Upper lobe of left lung (tissue), 6 donors: ENCODE measurements around the gene CA10. TPM values are rescaled to one million over a fixed set of nuclear protein-coding genes. Genes with fewer than 3 reads are reported as not detected.

Source experiments
- ATAC-seq, 2 donors: fragments of 200-7000 bp; cut with Tn5 transposase; one replicate each; pipeline ENCODE4 v1.9.1; 2022; ENCODE audit warnings: mild to moderate bottlenecking in 2 of 2, moderate library complexity in 2 of 2; ENCODE audit not compliant: low FRiP score in 2 of 2
- DNase-seq, 2 donors: peaks; one replicate each; pipeline ENCODE4 v3.0.0-alpha.2; 2019 to 2020
- H3K27ac ChIP-seq, 4 donors: fragments of 200-600 bp; sonication (generic); one replicate each; pipeline ENCODE4 v1.5.1; 2016 to 2019
- H3K27me3 ChIP-seq, 4 donors: fragments of 200-600 bp; sonication (generic); one replicate each; pipeline ENCODE4 v1.5.1; 2017 to 2019
- H3K36me3 ChIP-seq, 4 donors: fragments of 200-600 bp; sonication (generic); one replicate each; pipeline ENCODE4 v1.5.1; 2016 to 2019
- H3K4me1 ChIP-seq, 4 donors: fragments of 200-600 bp; sonication (generic); one replicate each; pipeline ENCODE4 v1.5.1; 2018 to 2019
- H3K4me3 ChIP-seq, 4 donors: fragments of 200-600 bp; sonication (generic); one replicate each; pipeline ENCODE4 v1.5.1; 2017 to 2019; ENCODE audit warnings: mild to moderate bottlenecking in 2 of 4, moderate library complexity in 1 of 4
- H3K9me3 ChIP-seq, 4 donors: fragments of 200-600 bp; sonication (generic); one replicate each; pipeline ENCODE4 v1.5.1; 2018 to 2019
- CTCF ChIP-seq, 6 experiments: fragments of 450-650 bp in 4 of 6; fragments of 200-600 bp in 2 of 6; sonication (generic) in 2 of 6; IDR thresholded peaks; one replicate each; pipeline ENCODE4 v1.5.1; 2016 to 2019; ENCODE audit warnings: antibody characterized with exemption in 6 of 6
- EP300 ChIP-seq, 4 donors: sonication (generic); formaldehyde crosslinking; IDR thresholded peaks; one replicate each; pipeline ENCODE4 v1.5.1; 2017; ENCODE audit warnings: antibody characterized with exemption in 4 of 4, control low read depth in 2 of 4
- POLR2A ChIP-seq, 4 donors: fragments of 450-650 bp; IDR thresholded peaks; one replicate each; pipeline ENCODE4 v1.5.1; 2016 to 2017; ENCODE audit warnings: antibody characterized with exemption in 4 of 4, mild to moderate bottlenecking in 2 of 4
- POLR2AphosphoS5 ChIP-seq, 2 donors: sonication (generic); formaldehyde crosslinking; IDR thresholded peaks; one replicate each; pipeline ENCODE4 v1.5.1; 2017; ENCODE audit warnings: antibody characterized with exemption in 2 of 2
- WGBS, 2 donors: methylation state at CpG; one replicate each; pipeline ENCODE4 v1.1.5; 2017 to 2018; 5-methylcytosine and 5-hydroxymethylcytosine counted together
- total RNA-seq, 6 donors: library from RNA; depleted of rRNA in 4 of 6; stranded (reverse); fragments of >200 nt in 4 of 6; gene quantifications; one replicate each; pipeline versions ENCODE4 v1.1.0 to v1.2.1, GENCODE V29; 2016 to 2021
- donor health status: DM: no; HTN: no; CAD: no; lungs with moderate emphysema.
- donor health status: DM: no; HTN: yes; CAD: no; lungs with severe emphysema.

CA10 gene
- total RNA-seq, 6 donors from 2014 or later, result 0.10 TPM; not detected in 5

- ATAC-seq (no peak), DNase-seq (no peak)
- no peak overlapping the region for H3K4me3 ChIP-seq
- WGBS, 2 donors, result 87 to 93% methylated on average over 2 of the region's 2 CpGs
- no peak overlapping the region for H3K27ac ChIP-seq
- H3K4me1 ChIP-seq, result no peaks in the 10 kb centered on the region
- H3K36me3 ChIP-seq, result no peaks in the 10 kb centered on the region
- TF ChIP-seq POLR2AphosphoS5 (IDR thresholded peaks at IDR 0.05), result no peak
- TF ChIP-seq POLR2A (IDR thresholded peaks at IDR 0.05), result no peak
- no peak for TF ChIP-seq CTCF (IDR thresholded peaks at IDR 0.05)
- TF ChIP-seq EP300 (IDR thresholded peaks at IDR 0.05), result no peak
- no peaks in the 10 kb centered on the region for H3K27me3 ChIP-seq
- no peaks in the 10 kb centered on the region for H3K9me3 ChIP-seq
Measured at GRCh38 chr17:52191491-52191890, 33.0 kb upstream of the CA10 start.

GRCh38 chr17:52181782-52182181, 23.3 kb upstream of the CA10 start:
- H3K9me3 ChIP-seq, result no peaks in the 10 kb centered on the region
- H3K27ac ChIP-seq, result no peak overlapping the region
- TF ChIP-seq CTCF (IDR thresholded peaks at IDR 0.05) (no peak), POLR2AphosphoS5 (IDR thresholded peaks at IDR 0.05) (no peak), POLR2A (IDR thresholded peaks at IDR 0.05) (no peak), EP300 (IDR thresholded peaks at IDR 0.05) (no peak)
- H3K36me3 ChIP-seq, result no peaks in the 10 kb centered on the region
- 31 to 34% methylated on average over 3 of the region's 3 CpGs for WGBS, 2 donors
- no peak overlapping the region for H3K4me3 ChIP-seq
- ATAC-seq (no peak), DNase-seq (no peak)
- no peaks in the 10 kb centered on the region for H3K27me3 ChIP-seq
- H3K4me1 ChIP-seq, result no peaks in the 10 kb centered on the region

GRCh38 chr17:52178012-52178411, 19.5 kb upstream of the CA10 start:
- 44 to 48% methylated on average over 5 of the region's 5 CpGs for WGBS, 2 donors

GRCh38 chr17:52170963-52171572, 12.6 kb upstream of the CA10 start:
- TF ChIP-seq CTCF (IDR thresholded peaks at IDR 0.05) (peak in 3 of 6 experiments; percentile 23 to 30 (median 24)), EP300 (IDR thresholded peaks at IDR 0.05) (no peak)
- 48 to 57% methylated on average over 1 of the region's 1 CpG for WGBS, 2 donors
- H3K4me3 ChIP-seq, result no peak overlapping the region
- no peaks in the 10 kb centered on the region for H3K9me3 ChIP-seq
- no peaks in the 10 kb centered on the region for H3K27me3 ChIP-seq
- no peak for ATAC-seq
- DNase-seq, result no peak
- no peaks in the 10 kb centered on the region for H3K4me1 ChIP-seq
- H3K36me3 ChIP-seq, result no peaks in the 10 kb centered on the region
- H3K27ac ChIP-seq, result no peak overlapping the region

More at GRCh38 chr17:52178012-52178411, 19.5 kb upstream of the CA10 start:
- no peaks in the 10 kb centered on the region for H3K27me3 ChIP-seq
- H3K9me3 ChIP-seq, result no peaks in the 10 kb centered on the region
- H3K4me3 ChIP-seq, result no peak overlapping the region
- H3K4me1 ChIP-seq, result no peaks in the 10 kb centered on the region
- DNase-seq (no peak), ATAC-seq (no peak)
- no peaks in the 10 kb centered on the region for H3K36me3 ChIP-seq
- H3K27ac ChIP-seq, result no peak overlapping the region
- TF ChIP-seq EP300 (IDR thresholded peaks at IDR 0.05), result no peak
- TF ChIP-seq POLR2A (IDR thresholded peaks at IDR 0.05), result no peak
- no peak for TF ChIP-seq CTCF (IDR thresholded peaks at IDR 0.05)
- no peak for TF ChIP-seq POLR2AphosphoS5 (IDR thresholded peaks at IDR 0.05)

GRCh38 chr17:52160136-52160567, 1.6 kb upstream of the CA10 start:
- peaks cover 0 to 22% (median 6%) of the 10 kb centered on the region in 4 donors for H3K27me3 ChIP-seq
- TF ChIP-seq POLR2A (IDR thresholded peaks at IDR 0.05) (no peak), EP300 (IDR thresholded peaks at IDR 0.05) (no peak), POLR2AphosphoS5 (IDR thresholded peaks at IDR 0.05) (no peak), CTCF (IDR thresholded peaks at IDR 0.05) (no peak)
- DNase-seq (peak in 1 of 2 donors; percentile 7), ATAC-seq (no peak)
- no peak overlapping the region for H3K4me3 ChIP-seq
- no peak overlapping the region for H3K27ac ChIP-seq
- 15 to 17% methylated on average over 17 of the region's 17 CpGs for WGBS, 2 donors
- no peaks in the 10 kb centered on the region for H3K36me3 ChIP-seq
- H3K4me1 ChIP-seq, result peaks cover 0 to 11% (median 4%) of the 10 kb centered on the region in 4 donors
- H3K9me3 ChIP-seq, result no peaks in the 10 kb centered on the region
